Gastroesophageal sphincter (tissue), 4 donors: Measurements from ENCODE around the gene ME2. TPM values are rescaled to one million over a fixed set of nuclear protein-coding genes. Genes with fewer than 3 reads are reported as not detected.
"Not testable (repeated sequence)": the region's sequence is repeated elsewhere in the genome, so short reads cannot be mapped to it uniquely, and the experiment has no call there.

Experiments
- ATAC-seq: fragments of 150-250 bp; one replicate; pipeline ENCODE4 v1.9.1; 2016; ENCODE audit warnings: mild to moderate bottlenecking, moderate library complexity
- H3K27ac ChIP-seq, 4 donors: fragments of 200-600 bp; sonication (generic) in 3 of 4; 1 replicate in 3 of 4; 2 replicates in 1 of 4; pipeline ENCODE4 v1.5.1; 2016 to 2019
- H3K27me3 ChIP-seq: fragments of 200-600 bp; sonication (generic); one replicate; pipeline ENCODE4 v1.5.1; 2019
- H3K36me3 ChIP-seq, 2 donors: fragments of 200-600 bp; sonication (generic); one replicate each; pipeline ENCODE4 v1.5.1; 2019; ENCODE audit warnings: control low read depth in 1 of 2
- H3K4me1 ChIP-seq, 3 donors: fragments of 200-600 bp; sonication (generic); 1 replicate in 2 of 3; 2 replicates in 1 of 3; pipeline ENCODE4 v1.5.1; 2016 to 2019; ENCODE audit warnings: control low read depth in 2 of 3
- H3K4me3 ChIP-seq, 2 donors: fragments of 200-600 bp; sonication (generic); one replicate each; pipeline ENCODE4 v1.5.1; 2019; ENCODE audit warnings: mild to moderate bottlenecking in 1 of 2, moderate library complexity in 1 of 2
- H3K9me3 ChIP-seq, 3 donors: fragments of 200-600 bp; sonication (generic); one replicate each; pipeline ENCODE4 v1.5.1; 2017 to 2019; ENCODE audit warnings: control low read depth in 2 of 3
- CTCF ChIP-seq, 4 experiments: fragments of 200-600 bp in 2 of 4; fragments of 450-650 bp in 2 of 4; sonication (generic) in 1 of 4; IDR thresholded peaks; one replicate each; pipeline ENCODE4 v1.5.1; 2017 to 2019; ENCODE audit warnings: antibody characterized with exemption in 4 of 4, mild to moderate bottlenecking in 2 of 4, moderate library complexity in 2 of 4
- EP300 ChIP-seq: sonication (generic); formaldehyde crosslinking; IDR thresholded peaks from one replicate; pipeline ENCODE4 v1.6.1; 2017; ENCODE audit warnings: antibody characterized with exemption, mild to moderate bottlenecking
- POLR2A ChIP-seq, 2 donors: fragments of 450-650 bp; IDR thresholded peaks; one replicate each; pipeline ENCODE4 v1.6.1; 2017; ENCODE audit warnings: antibody characterized with exemption in 2 of 2, mild to moderate bottlenecking in 2 of 2, moderate library complexity in 1 of 2
- POLR2AphosphoS5 ChIP-seq: sonication (generic); formaldehyde crosslinking; IDR thresholded peaks from one replicate; pipeline ENCODE4 v1.6.1; 2017; ENCODE audit warnings: antibody characterized with exemption
- WGBS, 2 donors: methylation state at CpG; one replicate each; pipeline ENCODE4 v1.1.5; 2018; ENCODE audit warnings: low coverage in 1 of 2; 5-methylcytosine and 5-hydroxymethylcytosine counted together
- total RNA-seq, 4 donors: library from RNA; depleted of rRNA; stranded (reverse); fragments of >200 nt; gene quantifications; one replicate each; pipeline ENCODE4 v1.1.0, GENCODE V29; 2016

Gene ME2
- total RNA-seq, 4 donors from 2014 or later = 44.8 to 59.2 (median 53.1) TPM

- Histone ChIP-seq H3K36me3 (no peaks in the 10 kb centered on the region), H3K9me3 (peaks cover 0 to 25% (median 6%) of the 10 kb centered on the region in 3 donors), H3K27me3 (no peaks in the 10 kb centered on the region), H3K4me3 (no peak overlapping the region), H3K4me1 (no peaks in the 10 kb centered on the region), H3K27ac (no peak overlapping the region)
- TF ChIP-seq POLR2A (IDR thresholded peaks at IDR 0.05) = no peak
- TF ChIP-seq POLR2AphosphoS5 = no peak
- no peak for TF ChIP-seq EP300
- no peak for TF ChIP-seq CTCF (IDR thresholded peaks at IDR 0.05)
- 80 to 85% methylated on average over 1 of the region's 1 CpG for WGBS, 2 donors
- no peak for ATAC-seq
Observed at GRCh38 chr18:50961974-50962373, 83.1 kb downstream of the ME2 start.

- ATAC-seq = peak; percentile 98
- peak in 1 of 4 experiments; percentile 34 for TF ChIP-seq CTCF (IDR thresholded peaks at IDR 0.05)
- no peak for TF ChIP-seq EP300
- peak; percentile 81 for TF ChIP-seq POLR2AphosphoS5
- peak; percentile 94 to 97 for TF ChIP-seq POLR2A (IDR thresholded peaks at IDR 0.05)
- H3K4me1 ChIP-seq = peaks cover 7 to 29% (median 13%) of the 10 kb centered on the region in 3 donors
- no peaks in the 10 kb centered on the region for H3K27me3 ChIP-seq
- no peaks in the 10 kb centered on the region for H3K36me3 ChIP-seq
- H3K4me3 ChIP-seq = peak within 1 kb of the TSS; percentile 87 to 98
- H3K27ac ChIP-seq = peak within 1 kb of the TSS; percentile 96 to 100 (median 99)
- 0 to 10% methylated on average over 3 to 4 of the region's 84 CpGs for WGBS, 2 donors
- no peaks in the 10 kb centered on the region for H3K9me3 ChIP-seq
Observed at GRCh38 chr18:50967714-50968661, 89.1 kb downstream of the ME2 start, which contains the start of gene ELAC1. Gene ELAC1, plus strand, starts transcription at chr18:50968040. Its CDS starts 6,365 bp downstream, at chr18:50974405.

DNA sequence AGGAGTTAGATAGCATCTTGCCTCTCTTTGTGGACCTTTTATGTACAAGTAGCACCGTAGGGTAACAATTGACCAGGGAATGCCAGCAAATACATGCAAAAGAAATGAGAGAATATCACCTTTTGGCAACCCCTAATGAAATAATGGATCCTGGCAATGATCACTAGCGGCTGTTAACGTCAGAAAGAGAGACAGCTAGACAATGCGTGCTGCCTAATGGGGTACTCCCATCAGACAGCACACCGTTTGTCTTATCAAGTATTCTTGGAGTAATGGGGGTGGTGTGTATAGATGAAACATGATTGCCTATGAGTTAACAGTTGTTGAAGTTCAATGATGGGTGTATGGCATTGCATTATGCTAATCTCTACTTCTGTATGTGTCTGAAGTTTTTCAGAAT is 90.5 kb downstream of the ME2 start:
- H3K9me3 ChIP-seq = no peaks in the 10 kb centered on the region
- no peak for ATAC-seq
- no peak overlapping the region for H3K4me3 ChIP-seq
- H3K4me1 ChIP-seq = peaks cover 7 to 29% (median 13%) of the 10 kb centered on the region in 3 donors
- no peaks in the 10 kb centered on the region for H3K27me3 ChIP-seq
- peaks cover 0 to 3% of the 10 kb centered on the region in 2 donors for H3K36me3 ChIP-seq
- TF ChIP-seq POLR2AphosphoS5 (no peak), POLR2A (IDR thresholded peaks at IDR 0.05) (no peak), EP300 (no peak), CTCF (IDR thresholded peaks at IDR 0.05) (no peak)
- WGBS, 2 donors = 48 to 62% methylated on average over 5 of the region's 5 CpGs
- peak overlapping the region in 3 of 4 donors; percentile 99 to 100 (median 99) for H3K27ac ChIP-seq

- no peak for ATAC-seq
- peak overlapping the region in 1 of 4 donors; percentile 100 for H3K27ac ChIP-seq
- no peak for TF ChIP-seq CTCF (IDR thresholded peaks at IDR 0.05)
- TF ChIP-seq EP300 = no peak
- no peak for TF ChIP-seq POLR2AphosphoS5
- no peak for TF ChIP-seq POLR2A (IDR thresholded peaks at IDR 0.05)
- no peaks in the 10 kb centered on the region for H3K27me3 ChIP-seq
- 13 to 28% methylated on average over 2 of the region's 2 CpGs for WGBS, 2 donors
- H3K4me1 ChIP-seq = peaks cover 7 to 29% (median 13%) of the 10 kb centered on the region in 3 donors
- H3K36me3 ChIP-seq = peaks cover 0 to 9% of the 10 kb centered on the region in 2 donors
- no peaks in the 10 kb centered on the region for H3K9me3 ChIP-seq
- no peak overlapping the region for H3K4me3 ChIP-seq
Observed at GRCh38 chr18:50970006-50970405, 91.1 kb downstream of the ME2 start.

DNA sequence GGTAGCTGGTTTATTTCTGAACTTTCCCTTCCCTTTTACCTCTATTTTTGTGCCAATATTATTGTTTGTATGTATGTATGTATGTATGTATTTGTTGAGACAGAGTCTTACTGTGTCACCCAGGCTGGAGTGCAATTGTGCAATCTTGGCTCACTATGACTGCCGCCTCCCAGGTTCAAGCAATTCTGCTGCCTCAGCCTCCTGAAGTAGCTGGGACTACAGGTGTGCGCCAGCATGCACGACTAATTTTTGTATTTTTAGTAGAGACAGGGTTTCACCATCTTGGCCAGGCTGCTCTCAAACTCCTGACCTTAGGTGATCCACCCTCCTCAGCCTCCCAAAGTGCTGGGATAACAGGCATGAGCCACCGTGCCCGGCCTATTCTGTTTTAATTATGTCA is 93.5 kb downstream of the ME2 start:
- not testable (repeated sequence) for ATAC-seq, H3K4me3 ChIP-seq, H3K9me3 ChIP-seq, H3K27me3 ChIP-seq, H3K27ac ChIP-seq
- Histone ChIP-seq H3K4me1 (peaks cover 7 to 27% (median 13%) of the 10 kb centered on the region in 3 donors), H3K36me3 (peaks cover 0 to 33% of the 10 kb centered on the region in 2 donors)
- 93% methylated on average over 2 of the region's 5 CpGs; no CpG with 5 or more reads in 1 of the 2 donors for WGBS, 2 donors
